SIG-M5 treated with dmso at 0.1 percent for 504 hours (cell line): Measurements from ENCODE around the gene GNLY.
"Not testable (repeated sequence)": the region's sequence is repeated elsewhere in the genome, so short reads cannot be mapped to it uniquely, and the experiment has no call there.

Experiments used
- DNase-seq: peaks from one replicate; lab custom pipeline; 2025; ENCODE audit not compliant: unreplicated experiment; lab: John Stamatoyannopoulos, UW

The GNLY gene

DNA sequence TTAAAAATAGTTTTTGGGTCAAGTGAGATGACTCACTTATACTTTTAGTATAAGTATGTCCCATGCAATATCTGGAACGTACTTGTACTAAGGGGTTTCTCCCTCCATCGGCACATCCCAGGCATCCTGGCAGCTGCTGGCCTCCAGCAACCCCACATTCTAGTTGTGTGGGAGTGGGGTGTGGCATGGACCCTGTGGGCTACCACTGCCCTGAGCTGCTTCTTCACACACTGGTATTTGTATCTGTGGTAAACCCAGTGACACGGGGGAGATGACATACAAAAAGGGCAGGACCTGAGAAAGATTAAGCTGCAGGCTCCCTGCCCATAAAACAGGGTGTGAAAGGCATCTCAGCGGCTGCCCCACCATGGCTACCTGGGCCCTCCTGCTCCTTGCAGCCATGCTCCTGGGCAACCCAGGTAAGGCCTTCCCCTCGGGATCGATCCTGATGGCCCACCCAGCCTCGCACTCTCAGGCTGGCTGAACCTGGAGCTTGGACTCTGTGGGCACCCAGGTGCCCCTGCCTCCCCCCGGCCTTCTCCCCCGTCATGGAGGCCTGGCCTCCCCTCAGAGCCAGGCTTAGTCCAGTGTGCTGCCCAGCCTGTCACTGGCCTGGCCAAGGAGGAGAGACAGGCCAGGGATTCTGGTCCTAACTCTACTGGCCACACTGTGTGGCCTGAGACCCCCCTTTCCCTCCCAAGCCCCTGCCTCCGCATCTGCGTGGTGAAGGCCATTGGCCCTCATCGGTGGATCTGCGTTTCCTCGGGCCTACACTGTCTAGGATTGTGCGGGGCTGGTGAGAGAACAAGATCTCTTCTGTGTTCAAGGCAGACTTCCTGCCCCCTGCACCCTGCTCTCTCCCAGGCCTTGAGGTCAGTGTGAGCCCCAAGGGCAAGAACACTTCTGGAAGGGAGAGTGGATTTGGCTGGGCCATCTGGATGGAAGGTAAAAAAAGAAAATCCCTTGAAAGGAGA, at the start of gene GNLY:
Gene GNLY, plus strand, starts transcription at position 307 of the 974 bp plus-strand sequence. Its CDS starts 61 bp downstream, at position 368.
- DNase-seq: no peak

DNA sequence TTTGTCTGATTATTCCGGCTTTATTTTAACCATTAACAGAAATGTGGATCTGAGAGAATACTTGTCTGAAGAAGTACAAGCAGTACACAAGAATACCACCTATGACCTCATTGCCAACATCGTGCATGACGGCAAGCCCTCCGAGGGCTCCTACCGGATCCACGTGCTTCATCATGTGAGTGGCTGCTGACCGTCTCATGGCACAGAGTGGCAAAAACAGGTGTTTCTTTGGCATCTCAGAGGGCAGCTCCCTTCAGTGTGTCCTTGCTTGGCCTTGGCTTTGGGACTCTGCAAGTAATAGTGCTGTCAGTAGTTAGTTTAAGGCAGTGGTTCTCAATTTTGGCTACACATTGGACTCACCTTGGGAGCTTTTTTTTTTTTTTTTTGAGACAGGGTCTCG, 49.2 kb upstream of the GNLY start:
- no peak for DNase-seq

DNA sequence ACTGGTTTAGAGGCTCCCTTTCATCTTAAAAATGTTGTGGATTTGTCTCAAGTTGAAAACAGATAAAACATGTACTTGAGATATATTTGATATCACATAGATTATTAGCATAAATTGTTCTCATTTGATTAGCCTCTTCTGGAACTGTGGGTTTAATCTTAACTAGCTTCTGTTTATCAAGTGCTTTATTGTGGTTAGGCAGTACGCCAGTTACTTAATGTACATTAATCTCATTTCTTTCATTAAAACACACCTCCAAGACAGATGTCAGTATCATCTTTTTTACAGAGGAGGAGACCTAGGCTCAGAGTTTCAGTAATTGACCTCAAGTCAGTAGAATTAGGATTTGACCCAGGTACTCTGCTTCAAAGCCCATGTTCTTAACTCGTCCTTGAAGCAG, 48.0 kb upstream of the GNLY start:
- DNase-seq: no peak

DNA sequence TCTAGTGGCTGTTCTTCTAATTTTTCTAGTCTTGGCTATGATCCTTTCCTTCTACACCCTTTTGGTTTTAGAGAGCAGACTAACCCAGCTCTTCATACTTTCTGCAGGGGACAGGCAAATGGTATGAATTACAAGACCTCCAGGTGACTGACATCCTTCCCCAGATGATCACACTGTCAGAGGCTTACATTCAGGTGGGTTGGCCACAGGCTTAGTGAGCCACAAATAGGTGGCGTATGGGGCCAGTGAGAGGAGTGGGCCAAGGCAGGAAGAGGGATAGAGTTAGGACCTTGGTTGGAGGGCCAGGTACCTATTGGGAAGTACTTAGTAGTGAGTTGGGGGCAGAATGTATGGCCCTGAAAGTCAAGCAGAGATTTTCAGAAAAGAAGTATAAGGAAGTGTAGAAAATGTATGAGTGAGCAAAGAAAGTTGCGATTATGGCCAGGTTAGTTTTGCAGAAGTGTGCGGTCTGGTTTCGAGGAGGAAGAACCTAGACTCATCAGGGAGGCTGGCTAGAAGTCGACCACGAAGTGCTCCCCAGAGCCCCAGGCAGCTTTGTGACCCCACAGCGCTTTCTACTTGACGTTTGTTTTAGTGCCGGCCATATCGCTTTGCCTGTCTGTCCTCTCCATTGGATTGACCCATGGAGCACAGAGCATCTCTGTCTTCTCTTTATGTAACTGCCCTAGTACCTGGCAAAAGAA, 46.2 kb upstream of the GNLY start:
- peak; percentile 22 for DNase-seq

DNA sequence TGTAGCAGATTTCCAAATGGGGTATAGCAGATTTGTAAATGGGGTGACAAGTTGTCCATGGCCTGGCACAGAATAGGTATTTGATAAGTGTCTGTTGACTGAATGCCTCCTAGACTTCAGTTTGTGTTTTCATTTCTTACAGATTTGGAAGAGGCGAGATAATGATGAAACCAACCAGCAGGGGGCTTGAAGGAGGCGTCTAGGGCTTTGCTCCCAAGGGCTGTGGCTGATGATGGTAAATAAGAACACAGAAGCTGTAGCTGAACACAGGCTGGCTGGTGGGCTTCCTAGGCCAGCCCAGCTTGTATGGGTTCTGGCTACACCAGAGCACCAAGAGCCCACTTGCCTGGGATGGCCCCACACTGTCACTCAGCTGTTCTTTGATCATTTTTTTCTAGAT, 45.5 kb upstream of the GNLY start:
- peak; percentile 55 for DNase-seq

DNA sequence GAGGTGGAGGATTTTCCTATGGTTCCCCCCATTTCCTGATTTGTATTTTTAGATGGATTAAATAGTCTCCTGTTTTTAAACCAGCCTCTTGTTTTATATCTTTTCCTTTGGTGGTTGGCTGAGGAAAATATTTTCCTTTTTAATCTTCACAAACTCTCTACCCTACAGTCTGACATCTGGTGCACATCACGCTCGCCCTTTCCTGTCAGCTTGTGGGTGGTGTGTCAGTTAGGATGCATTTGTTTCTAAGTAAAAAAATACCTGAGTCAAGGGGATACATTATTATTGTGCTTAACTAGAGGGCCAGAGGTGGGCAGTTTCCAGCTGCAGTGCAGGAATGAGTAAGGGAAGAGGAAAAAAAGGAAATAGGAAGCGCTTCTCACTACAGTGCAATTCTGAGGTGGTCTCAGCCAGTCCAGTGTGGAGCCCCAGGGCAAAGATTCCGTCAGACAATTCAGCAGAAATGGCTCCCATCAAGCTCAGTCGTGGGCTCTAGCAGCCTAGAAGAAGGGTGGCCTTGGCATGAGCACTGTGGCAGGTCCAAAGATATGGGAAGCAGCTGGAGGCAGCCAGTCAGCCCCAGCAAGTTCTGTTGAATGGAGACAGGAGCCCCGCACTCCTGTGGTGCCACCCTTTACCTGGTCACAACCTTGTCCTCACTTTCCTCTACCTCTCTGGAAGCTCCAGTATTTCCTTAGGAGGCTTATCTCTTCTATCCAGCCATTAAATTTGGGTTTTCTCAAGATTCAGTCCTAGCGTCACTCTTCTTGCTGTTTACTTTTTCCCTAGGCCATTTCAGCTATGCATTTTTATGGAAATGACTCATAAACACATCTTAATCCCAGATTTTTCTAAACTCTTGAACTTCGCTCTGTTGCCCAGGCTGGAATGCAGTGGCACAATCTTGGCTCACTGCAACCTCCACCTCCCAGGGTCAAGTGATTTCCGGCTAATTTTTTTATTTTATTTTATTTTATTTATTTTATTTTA, 44.7 kb upstream of the GNLY start:
- no peak for DNase-seq

DNA sequence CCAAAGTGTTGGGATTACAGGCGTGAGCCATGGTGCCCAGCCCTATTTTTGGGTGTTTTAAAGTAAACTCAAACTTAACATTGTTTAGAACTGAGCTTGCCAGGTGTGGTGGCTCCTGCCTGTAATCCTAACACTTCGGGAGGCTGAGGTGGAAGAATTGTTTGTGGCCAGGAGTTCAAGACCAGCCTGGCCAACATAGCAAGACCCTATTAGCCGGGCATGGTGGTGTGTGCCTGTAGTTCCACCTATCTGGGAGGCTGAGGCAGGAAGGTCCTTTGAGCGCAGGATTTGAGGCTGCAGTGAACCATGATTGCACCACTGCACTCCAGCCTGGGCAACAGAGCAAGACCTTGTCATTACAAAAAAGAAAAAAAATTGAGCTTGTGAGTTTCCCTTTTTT, 43.7 kb upstream of the GNLY start:
- no peak for DNase-seq

DNA sequence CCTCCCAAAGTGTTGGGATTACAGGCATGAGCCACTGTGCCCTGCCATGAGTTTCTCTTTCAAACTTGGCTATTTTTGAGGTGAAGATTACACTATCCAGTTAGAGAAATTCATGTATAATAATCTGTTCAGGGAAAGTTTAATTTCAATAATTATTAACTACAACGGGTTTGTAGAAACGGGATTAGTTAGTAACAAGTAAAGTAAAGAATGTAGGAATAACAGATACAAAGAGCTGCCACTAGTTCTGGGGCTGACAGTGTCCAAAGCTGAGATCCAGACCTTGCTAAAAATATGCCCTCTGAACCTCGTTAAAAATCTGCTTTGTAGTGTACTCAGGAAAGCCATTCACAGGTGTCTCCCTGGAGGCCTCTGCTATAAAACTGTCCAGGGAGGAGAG, 43.1 kb upstream of the GNLY start:
- no peak for DNase-seq

DNA sequence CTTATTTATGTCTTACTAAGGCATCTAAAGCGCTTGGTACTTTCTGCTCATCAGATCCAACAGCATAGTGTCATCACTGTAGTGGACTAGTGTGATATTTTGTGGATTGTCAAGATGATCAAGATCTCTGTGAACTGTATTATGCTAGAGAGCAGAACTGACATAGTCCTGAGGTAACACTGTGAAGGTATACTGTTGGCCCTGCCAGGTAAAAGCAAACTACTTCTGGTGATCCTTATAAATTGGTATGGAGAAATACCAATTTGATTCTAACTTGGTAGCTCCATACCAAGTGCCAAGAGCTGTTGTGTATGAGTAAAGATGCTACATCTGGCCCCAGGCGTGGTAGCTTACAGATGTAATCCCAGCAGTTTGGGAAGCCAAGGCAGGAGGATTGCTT, 42.1 kb upstream of the GNLY start:
- DNase-seq: no peak

DNA sequence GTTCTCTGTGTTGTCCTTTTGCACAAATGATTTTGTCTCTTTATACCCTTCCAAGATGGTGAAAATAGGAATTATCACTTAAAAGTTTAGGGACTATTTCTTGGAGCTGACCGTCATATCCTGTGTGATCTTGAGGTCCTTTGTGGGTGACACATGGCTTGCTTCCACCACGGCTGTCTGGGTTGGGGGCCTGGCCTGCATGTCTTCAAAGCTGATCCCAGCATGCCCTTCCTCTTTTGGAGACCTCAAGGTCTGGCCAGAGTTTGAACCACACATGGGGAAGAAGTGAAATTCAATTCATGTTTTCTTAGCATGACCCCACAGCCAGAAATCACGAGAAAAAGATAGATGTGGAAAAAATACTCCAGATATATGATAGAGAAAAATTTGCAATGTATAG, 40.2 kb upstream of the GNLY start:
- DNase-seq: no peak

DNA sequence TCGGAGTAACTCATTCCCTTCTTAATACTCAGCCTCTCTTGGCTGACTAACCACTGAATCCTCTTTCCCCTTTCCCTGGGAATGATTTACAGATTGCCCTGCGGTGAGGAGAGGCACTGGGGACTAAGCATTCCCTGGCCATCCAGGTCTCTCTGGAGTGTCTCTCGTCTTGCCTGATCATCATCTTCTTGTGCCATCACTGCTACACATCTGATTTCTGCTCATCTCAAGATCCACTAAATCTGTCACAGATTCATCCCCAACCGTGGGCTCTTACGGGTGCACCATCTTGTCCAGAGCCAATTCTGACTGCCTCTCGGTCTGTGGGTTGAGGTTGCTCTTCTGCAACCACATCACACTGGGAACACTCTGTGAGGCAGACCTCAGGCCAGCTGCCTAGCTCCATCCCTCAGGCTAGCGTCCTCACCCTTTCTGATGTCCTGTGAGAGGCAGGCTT, 38.2 kb upstream of the GNLY start:
- DNase-seq: no peak

DNA sequence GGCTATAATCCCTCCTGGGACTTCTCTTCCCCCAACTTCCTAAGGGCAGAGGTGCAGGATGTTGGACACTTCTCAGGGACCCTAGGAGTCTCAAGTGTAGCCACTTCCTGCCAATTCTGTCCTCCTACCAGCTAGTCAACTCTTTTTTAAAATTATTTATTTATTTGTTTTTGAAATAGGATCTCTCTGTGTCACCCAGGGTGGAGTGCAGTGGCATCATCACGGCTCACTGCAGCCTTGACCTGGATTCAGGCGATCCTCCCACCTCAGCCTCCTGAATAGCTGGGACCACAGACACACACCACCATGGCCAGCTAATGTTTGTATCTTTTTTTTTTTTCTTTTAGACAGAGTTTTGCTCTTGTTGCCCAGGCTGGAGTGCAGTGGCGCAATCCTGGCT, 37.7 kb upstream of the GNLY start:
- no peak for DNase-seq

DNA sequence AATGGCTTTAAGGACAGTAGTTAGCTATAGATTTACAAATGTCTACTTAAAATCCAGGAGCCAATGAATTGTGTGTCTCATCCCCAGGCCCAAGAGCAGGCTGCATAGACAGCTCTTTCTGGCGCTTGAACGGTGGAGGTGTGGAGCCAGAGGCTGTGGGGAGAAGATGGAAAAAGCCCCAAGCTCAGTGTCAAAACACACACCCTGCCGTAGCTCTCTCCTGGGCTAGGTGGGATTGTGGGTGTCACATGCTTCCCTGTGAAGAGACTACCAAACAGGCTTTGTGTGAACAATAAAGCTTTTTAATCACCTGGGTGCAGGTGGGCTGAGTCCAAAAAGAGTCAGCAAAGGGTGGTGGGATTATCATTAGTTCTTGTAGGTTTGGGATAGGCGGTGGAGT, 36.8 kb upstream of the GNLY start:
- DNase-seq: not testable (repeated sequence)

DNA sequence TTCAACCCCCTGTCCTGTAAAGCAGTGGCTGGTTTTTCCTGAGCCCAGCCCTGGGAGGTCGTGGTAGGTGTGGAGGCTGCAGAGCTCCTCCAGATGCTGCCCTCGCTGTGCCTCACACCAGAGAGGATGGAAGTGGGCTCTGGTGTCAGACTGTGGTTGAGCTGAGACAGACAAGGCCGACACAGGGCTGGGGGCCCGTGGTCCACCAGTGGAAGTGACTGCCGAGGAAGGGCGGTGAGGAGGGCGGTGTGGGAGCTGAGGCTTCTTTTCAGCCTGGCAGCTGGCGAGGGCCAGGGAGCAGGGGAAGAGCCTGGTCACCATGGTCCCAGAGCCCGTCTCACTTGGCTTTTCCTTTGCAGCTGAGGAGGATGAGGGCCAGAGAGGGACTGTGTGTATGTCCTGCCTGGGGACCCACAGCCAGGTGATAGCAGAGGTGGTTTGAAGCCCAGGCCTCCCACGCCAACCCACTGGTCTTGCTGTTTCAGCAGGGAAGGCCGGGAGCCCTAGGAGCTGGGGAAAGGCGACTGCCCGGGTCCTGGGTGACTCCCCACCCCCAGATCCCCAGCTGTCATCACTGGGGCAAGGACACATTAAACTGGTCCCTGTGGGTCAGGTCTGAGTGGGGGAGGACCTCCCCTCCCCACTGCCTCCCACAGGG, 34.7 kb upstream of the GNLY start:
- DNase-seq: no peak

DNA sequence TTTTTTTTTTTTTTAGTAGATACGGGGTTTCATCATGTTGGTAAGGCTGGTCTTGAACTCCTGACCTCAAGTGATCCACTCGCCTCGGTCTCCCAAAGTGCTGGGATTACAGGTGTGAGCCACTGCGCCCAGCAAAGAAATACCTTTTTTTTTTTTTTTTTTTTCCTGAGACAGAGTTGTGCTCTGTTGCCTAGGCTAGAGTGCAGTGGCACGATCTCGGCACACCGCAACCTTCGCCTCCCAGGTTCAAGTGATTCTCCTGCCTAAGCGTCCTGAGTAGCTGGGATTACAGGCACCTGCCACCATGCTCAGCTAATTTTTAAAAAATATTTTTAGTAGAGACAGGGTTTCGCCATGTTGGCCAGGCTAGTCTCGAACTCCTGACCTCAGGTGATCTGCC, 33.9 kb upstream of the GNLY start:
- not testable (repeated sequence) for DNase-seq

DNA sequence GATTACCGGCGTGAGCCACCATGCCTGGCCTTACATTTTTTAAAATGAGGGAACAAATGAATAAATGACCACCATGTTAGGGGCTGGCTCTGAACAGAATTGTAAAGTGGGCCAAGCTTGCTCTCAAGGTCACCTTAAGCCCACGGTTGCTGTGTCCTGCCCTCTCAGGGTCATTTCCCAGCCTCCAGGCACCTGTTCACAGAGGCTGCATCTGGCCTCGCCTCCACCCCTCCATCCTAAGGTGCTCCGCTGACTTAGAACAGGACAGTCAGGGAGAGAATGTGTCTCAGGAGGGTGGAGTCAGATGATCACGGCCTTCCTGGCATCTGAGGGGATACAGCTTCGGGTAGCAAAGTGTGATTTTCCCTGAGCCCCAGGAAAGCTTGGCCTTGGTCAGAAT, 33.4 kb upstream of the GNLY start:
- no peak for DNase-seq

DNA sequence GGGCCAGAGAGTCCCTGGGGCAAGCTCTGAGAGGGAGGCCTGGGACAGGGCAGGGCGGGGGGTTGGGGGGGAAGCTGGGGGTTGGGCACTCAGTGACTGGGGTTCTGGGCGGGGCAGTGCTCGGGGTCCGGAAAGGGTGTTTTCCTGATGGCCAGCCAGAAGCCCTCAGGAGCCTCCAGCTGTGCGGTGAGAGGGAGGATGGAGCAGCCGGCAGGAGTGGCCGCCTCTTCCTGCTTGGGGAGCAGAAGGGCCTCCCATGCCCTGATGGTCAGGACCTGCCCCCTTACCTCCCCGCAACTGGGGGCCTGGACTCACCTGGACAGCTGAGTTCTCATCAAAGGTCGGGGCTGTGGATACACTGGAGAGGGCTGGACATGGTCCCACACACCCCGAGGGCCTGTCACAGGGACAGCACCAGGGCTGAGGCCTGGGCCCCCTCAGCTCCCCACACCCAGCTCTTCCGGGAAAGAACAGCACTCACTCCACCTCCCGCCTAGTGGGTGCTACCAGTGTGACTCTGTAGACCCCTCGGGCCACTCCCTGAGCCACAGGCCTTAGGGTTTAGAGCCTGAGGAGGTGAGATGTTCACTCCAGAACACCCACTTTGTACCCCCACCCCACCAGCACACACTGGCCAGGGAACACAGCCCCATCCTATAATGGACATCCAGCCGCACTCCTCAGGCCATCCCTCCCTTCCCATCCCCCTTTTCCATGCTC, 32.9 kb upstream of the GNLY start:
- DNase-seq: no peak

DNA sequence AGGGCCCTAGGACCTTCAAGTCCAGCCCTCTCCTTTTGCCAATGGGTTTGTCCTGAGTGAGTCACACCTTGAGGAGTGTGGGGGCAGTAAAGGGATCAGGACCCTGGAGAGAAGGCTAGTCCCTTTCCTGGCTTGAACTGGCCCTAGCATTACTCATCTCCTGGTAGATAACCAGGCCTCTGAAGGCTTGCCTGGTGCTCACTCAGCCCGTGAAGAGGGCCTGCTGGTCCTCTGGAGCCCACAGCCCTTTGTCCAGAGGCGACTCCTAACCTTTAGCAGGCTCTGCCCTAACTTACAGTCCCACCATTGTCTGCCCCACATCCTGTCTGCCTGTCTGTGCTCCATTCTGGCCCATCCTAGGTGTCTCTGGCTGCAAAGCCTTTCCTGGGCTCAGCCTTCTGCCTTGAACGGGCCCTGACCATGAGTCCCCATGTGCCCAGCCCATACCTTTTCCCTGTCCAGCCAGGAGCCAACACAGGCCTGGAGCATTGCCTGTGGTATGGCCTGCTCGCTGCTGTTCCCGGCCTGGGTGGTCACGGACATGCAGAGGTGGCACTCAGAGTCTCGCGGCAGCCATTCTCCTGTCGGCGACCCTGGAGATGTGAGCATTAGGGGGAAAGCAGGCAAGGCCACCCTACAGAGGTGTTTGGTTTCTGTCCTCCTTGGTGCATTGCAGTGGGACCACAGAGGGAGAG, 31.1 kb upstream of the GNLY start:
- no peak for DNase-seq
